HG02852 (cell line): ENCODE data around the gene TMEM52.

Source experiments
- ATAC-seq: cut with Tn5 transposase; IDR thresholded peaks from one replicate; pipeline ENCODE4 v1.9.1; 2021; ENCODE audit warnings: mild to moderate bottlenecking, moderate library complexity; ENCODE audit not compliant: unreplicated experiment

TMEM52 gene

GRCh38 chr1:1928231-1929101 is 9.4 kb upstream of the TMEM52 start:
- ATAC-seq, result no peak

- ATAC-seq, result no peak
Measured at GRCh38 chr1:1927751-1928150, 8.7 kb upstream of the TMEM52 start.

GRCh38 chr1:1926886-1927660 is 8.0 kb upstream of the TMEM52 start:
- ATAC-seq, result no peak

DNA sequence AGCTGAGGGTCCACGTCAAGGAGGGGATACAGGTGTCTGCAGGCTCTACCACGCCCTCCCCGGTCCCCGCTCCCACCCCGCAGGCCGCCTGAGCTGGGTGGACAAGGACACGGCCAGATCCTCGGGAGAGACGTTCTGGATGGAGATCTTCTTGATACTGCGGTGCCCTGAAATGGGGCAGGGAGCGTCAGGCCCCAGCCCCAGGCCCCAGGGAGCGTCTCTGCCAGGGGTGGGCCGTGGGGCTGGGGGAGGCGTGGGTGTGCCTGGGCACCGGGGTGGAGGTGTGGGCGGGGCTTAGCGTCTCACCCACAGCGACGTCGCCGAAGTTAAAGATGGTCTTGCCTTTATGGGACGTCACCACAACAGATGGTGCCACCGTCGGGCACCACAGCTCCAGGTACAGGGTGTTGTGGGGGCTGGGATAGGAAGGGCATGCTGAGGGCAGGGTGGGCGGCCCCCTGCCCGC is 7.3 kb upstream of the TMEM52 start:
- ATAC-seq, result no peak

GRCh38 chr1:1925437-1926345 is 6.6 kb upstream of the TMEM52 start:
- no peak for ATAC-seq

- ATAC-seq, result no peak
Measured at GRCh38 chr1:1924849-1925248, 5.8 kb upstream of the TMEM52 start.

DNA sequence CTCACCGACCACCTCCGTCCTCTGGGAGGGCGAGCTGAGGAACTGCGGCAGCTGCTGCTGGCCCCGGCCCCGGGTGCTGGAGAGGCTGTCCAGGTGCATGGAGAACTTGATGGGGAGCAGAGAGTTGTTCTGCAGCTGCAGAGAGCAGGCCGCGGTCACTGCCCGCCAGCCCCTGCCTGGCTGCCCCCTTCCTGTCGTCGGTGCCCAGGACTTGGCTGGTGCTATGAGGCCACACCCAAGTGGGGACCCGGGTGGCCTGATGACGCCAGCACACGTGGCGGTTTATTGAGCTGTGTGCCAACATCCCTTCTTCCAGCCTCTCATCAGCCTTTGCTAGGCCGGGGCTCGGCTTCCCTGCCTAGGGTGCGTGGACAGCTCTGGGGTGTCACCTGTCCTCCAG is 5.3 kb upstream of the TMEM52 start:
- no peak for ATAC-seq

- no peak for ATAC-seq
Measured at GRCh38 chr1:1922956-1923833, 4.1 kb upstream of the TMEM52 start.

DNA sequence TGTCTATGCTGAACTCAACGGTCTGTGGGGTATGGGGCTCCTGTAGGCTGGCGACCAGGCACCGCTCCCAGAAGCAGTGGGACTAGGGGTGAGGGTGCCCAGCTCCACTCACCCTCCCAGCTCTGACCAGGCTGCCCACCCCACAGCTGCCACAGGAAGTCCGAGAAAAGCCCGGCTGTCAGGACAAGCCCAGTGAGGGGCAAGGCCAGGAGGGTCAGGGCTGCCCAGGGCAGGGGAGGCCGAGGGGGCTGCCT is 3.5 kb upstream of the TMEM52 start:
- ATAC-seq, result no peak

DNA sequence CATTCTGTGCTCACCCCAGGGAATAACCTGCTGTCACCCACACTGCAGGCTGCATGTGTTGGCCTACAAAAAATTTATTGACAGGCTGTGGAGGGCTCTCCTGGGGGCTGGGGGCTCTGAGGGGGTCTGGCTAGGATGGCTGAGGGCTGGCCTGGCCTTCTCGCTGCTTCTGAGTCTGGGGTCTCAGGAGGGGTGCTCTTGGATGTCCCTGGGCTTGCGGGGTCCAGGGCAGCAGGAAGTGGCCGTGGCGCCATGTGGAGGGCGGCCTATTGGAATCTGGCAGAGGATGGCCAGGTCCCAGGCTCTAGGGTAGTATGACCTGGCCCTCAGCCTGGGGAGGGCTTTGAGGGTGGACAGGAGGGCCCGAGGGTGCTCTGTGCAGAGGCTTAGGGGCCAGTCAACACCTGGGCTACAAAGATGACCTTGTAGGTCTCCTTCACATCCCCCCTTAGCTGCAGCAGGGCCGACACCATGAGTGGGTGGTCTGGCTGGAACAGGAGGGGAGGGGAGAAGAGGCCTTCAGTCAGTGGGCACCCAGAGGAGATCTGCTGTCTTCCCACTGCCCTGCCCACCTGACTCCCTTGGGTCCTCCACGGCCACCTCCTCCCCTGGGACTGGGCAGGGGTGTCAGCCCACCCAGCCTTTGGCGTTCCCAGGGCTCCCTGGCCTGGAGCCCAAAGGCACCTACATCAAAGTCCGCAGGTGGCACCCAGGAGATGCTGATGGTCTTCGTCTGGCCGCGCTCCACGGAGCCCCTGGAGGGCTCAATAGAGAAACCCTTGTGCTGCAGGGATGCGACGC is 3.0 kb upstream of the TMEM52 start:
- no peak for ATAC-seq

DNA sequence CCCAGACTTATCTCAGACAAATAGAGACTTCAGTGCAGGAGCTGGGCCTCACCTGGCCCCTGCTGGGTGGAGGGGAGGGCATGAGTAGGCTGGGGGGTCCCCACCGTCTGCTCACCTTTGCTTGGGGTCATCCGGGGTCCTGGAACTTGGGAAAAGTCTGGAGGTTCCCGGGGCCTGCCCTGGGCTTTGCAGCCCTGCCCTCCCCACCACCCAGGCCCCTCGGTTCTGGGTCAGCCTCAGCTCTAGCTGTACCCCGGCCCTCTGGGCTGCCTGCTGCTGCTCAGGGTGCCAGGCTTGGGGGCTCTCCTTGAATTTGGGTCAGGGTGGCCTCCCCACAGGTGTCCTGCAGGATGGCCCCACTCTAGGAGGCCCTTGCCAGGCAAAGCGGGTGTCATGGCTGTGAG is 2.4 kb upstream of the TMEM52 start:
- ATAC-seq, result no peak

DNA sequence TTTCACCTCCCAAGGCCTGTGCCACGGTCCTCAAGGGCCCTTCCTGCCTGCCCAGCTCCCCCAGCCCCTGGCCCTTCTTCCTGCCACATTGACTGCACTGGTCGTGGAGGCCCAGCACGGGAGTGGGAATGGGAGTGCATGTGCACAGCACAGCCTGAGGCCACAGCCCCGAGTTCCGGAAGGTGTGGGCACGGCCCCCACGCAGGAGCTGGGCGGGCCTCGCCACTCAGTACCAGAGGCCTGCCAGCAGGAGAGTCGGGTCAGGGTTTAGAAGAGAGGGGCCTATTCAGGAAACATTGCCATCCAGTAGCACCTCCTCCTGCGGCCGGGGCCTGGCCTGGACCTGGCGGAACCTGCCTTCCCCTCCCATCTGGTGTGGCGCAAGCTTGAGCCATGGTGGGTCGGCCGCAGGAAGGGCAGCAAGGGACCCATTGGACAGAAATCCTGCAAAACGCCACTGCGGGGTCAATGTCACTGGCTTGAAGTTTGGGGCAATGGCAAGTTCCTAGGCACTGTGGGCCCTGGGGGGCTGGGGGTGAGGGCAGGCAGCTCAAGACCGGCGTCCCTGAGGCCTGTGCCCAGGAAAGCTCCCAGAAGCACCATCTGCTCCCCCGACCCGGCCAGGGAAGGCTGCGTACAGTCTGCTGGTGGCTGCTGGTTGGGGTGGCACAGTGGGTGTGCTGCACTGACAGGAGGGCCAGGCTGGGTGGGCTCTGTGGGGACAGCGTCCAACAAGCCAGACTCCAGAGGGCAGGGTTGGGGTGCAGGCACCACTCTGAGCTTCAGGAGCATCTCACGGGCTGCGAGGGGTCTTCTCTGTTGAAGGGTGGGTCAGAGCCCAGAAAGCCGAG is 1.8 kb upstream of the TMEM52 start:
- no peak for ATAC-seq

DNA sequence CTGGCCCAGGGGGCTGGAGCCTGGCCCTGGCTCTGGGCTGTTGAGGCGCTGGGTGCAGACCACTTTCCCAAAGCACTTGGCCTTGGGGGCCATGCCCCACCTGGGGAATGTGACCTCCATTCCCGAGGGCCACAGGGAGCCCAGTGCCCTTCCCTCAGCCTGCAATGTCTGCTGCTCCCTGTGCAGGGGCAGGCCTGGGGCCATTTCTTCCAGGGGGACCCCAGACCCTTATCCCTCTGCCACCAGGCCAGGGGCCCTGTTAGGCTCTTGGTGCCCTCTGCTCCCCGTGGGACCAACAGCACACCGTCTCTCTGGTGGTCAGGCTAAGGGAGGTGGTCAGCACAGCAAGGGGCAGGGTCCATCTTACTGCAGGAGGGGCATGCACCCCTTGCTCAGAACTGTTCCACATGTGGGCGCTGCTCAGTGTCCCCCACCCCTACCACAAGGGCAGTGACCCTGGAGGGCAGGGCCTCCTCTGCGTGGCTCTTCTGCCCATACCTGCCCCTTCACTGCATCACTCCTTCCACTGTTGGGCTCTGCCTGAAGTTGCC is 1.1 kb upstream of the TMEM52 start:
- no peak for ATAC-seq

- ATAC-seq, result peak; percentile 81
Measured at GRCh38 chr1:1919304-1920056, 401 bp upstream of the TMEM52 start.

DNA sequence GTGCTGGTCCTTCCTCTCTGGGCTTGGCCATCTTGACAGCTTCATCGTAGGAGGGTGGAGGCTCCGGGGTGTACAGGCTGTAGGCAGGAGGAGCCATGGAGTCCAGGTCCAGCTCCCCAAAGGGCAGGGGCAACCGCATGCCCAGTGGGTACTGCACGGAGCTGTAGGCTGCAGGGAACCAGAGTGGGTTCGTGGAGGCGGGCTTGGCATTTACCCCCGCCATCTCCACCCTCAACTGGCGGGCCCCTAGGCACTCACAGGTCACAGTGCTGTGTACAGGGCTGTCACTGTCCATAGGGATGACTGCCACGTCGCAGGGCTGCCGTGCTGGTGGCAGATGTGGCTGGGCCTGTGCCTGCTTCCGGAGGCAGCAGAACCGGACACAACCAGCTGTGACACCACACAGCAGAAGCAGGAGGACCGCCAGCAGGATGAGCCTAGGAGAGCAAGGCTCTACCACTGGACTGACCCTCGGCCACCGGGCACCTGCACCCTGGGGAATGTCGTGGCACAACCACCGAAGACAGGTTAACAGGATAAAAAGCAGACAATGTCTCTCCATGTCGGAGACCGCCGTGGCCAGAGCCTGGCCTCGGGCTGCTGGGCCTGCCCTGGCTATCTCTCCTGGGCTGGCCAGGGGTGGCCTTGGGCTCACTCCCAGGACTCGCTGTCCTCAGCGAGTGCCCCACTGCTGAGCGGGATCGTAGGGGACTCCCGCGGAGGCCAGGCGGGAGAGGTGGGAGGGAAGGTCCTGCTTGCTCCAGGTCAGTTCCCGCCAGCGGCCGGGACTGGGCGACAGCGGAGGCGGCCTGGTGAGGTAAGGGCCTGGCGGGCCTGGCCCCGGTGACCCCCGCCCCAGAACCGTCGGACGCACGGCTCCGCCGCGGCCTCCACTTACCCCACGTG is 831 bp downstream of the TMEM52 start:
- ATAC-seq, result no peak

DNA sequence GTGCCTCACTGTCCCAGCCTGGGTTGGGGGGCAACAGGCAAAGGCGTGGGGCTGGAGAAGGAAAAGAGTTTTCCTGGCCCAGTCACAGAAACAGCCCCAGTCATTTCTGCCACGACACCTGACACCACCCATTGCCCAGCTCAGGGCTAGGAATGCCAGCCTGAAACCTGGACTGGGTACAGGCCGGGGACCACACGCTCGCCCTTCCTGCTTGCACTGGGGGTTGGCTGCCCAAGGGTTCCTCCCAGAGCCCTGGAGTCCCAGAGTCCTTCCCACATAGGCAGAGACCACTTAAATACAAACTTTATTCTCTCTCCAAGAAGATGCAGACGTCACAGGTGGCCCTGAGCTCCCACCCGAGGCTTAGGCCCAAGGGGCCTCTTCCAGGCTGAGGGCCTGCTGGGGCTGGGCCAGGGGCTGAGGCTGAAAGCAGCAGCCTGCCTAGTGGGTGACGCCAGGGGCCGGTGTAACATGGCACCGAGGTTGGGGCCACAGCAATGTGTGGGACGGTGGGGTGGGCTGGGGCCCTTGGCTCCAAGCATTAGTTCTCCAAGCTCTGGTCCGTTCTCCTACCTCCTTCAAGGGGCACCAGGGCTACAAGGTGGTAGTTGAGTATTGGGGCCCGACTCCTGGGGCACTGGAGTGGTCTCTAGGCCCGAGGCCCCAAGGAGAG is 1.6 kb downstream of the TMEM52 start:
- no peak for ATAC-seq
